Right lobe of liver (tissue), 6 donors: ENCODE results near the gene TNFAIP8. TPM values are rescaled to one million over a fixed set of nuclear protein-coding genes. Genes with fewer than 3 reads are reported as not detected.

Experiments
- ATAC-seq, 4 donors: fragments of 200-7000 bp; cut with Tn5 transposase; one replicate each; pipeline ENCODE4 v1.9.1; 2020; ENCODE audit warnings: mild to moderate bottlenecking in 4 of 4, moderate library complexity in 4 of 4
- DNase-seq, 3 donors: peaks; one replicate each; pipeline ENCODE4 v3.0.0-alpha.2; 2020
- H3K27ac ChIP-seq, 3 donors: fragments of 200-600 bp; one replicate each; pipeline ENCODE4 v1.8.0; 2022
- H3K27me3 ChIP-seq, 2 donors: fragments of 200-600 bp; one replicate each; pipeline ENCODE4 v1.8.0; 2022
- H3K36me3 ChIP-seq, 4 donors: fragments of 200-600 bp; sonication (generic) in 1 of 4; one replicate each; pipeline versions ENCODE4 v1.5.1 to v1.8.0; 2017 to 2022; ENCODE audit warnings: control low read depth in 1 of 4
- H3K4me1 ChIP-seq, 4 donors: fragments of 200-600 bp; sonication (generic) in 1 of 4; one replicate each; pipeline versions ENCODE4 v1.5.1 to v1.8.0; 2017 to 2022; ENCODE audit warnings: control low read depth in 1 of 4
- H3K4me3 ChIP-seq, 3 donors: fragments of 200-600 bp; one replicate each; pipeline ENCODE4 v1.8.0; 2022
- H3K9me3 ChIP-seq, 4 donors: fragments of 200-600 bp; sonication (generic) in 1 of 4; one replicate each; pipeline versions ENCODE4 v1.5.1 to v1.8.0; 2017 to 2022; ENCODE audit warnings: control low read depth in 1 of 4
- CTCF ChIP-seq, 4 donors: fragments of 200-600 bp in 3 of 4; fragments of 450-650 bp in 1 of 4; IDR thresholded peaks; one replicate each; pipeline versions ENCODE4 v1.5.1 to v1.8.0; 2016 to 2022; ENCODE audit warnings: antibody characterized with exemption in 4 of 4, mild to moderate bottlenecking in 2 of 4
- POLR2A ChIP-seq: fragments of 450-650 bp; IDR thresholded peaks from one replicate; pipeline ENCODE4 v1.6.1; 2017; ENCODE audit warnings: antibody characterized with exemption, mild to moderate bottlenecking
- WGBS: methylation state at CpG from one replicate; pipeline ENCODE4 v1.1.6; 2018; ENCODE audit warnings: low coverage, low lambda C conversion rate; ENCODE audit not compliant: insufficient coverage; ENCODE audit errors: missing lambda C conversion rate; 5-methylcytosine and 5-hydroxymethylcytosine counted together
- intact Hi-C, 2 donors: fragments of 100-400 bp; cut with DNase I; formaldehyde crosslinking; loops; one replicate each; pipeline versions ENCODE4 v1.11.2 to v1.14.1; 2022
- total RNA-seq, 6 experiments: library from RNA; depleted of rRNA in 2 of 6; stranded (reverse); fragments of >200 nt in 2 of 6; fragmentation: NEBNext Ultra II Directional in 3 of 6; extraction: Animal tissue kit (Norgen Biotek cat#: 25700) in 3 of 6; gene quantifications; one replicate each; pipeline versions ENCODE4 v1.1.0 to v1.2.4, GENCODE V29; 2016 to 2023
- donor health status: DM: no; HTN: yes; CAD: no.
- donor health status: DM: no; HTN: no; CAD: no.
- donor health status: DM: no; HTN: no; CAD: no.
- donor health status: DM: no; HTN: yes; CAD: no.
- donor health status: DM: no; HTN: yes; CAD: no.

TNFAIP8 gene
- total RNA-seq, 6 experiments from 2014 or later: 2.2 to 26.7 (median 5.4) TPM

- intact Hi-C loops: loop anchor here in 1 of 2 donors (10.0 kb wide), 1 partner anchor 222 kb away; no protein-coding TSS in a partner anchor
- WGBS: 77% methylated on average over 3 of the region's 3 CpGs
- Histone ChIP-seq H3K9me3 (no peaks in the 10 kb centered on the region), H3K4me1 (no peaks in the 10 kb centered on the region), H3K27ac (no peak overlapping the region), H3K4me3 (no peak overlapping the region), H3K36me3 (no peaks in the 10 kb centered on the region), H3K27me3 (no peaks in the 10 kb centered on the region)
- ATAC-seq (no peak), DNase-seq (no peak)
- TF ChIP-seq POLR2A (no peak), CTCF (IDR thresholded peaks at IDR 0.05) (no peak)
Measured at GRCh38 chr5:119336845-119337580, 18.8 kb upstream of the TNFAIP8 start.

GRCh38 chr5:119338326-119338946, 17.4 kb upstream of the TNFAIP8 start:
- Histone ChIP-seq H3K36me3 (no peaks in the 10 kb centered on the region), H3K9me3 (no peaks in the 10 kb centered on the region), H3K27me3 (no peaks in the 10 kb centered on the region), H3K4me3 (no peak overlapping the region), H3K4me1 (no peaks in the 10 kb centered on the region), H3K27ac (no peak overlapping the region)
- no peak for TF ChIP-seq POLR2A
- TF ChIP-seq CTCF (IDR thresholded peaks at IDR 0.05): no peak
- ATAC-seq (no peak), DNase-seq (no peak)
- intact Hi-C loops: loop anchor here in 1 of 2 donors (10.0 kb wide), 1 partner anchor 224 kb away; no protein-coding TSS in a partner anchor
- WGBS: 63% methylated on average over 4 of the region's 4 CpGs

GRCh38 chr5:119339344-119339743, 16.5 kb upstream of the TNFAIP8 start:
- TF ChIP-seq CTCF (IDR thresholded peaks at IDR 0.05) (no peak), POLR2A (no peak)
- no peak overlapping the region for H3K4me3 ChIP-seq
- H3K4me1 ChIP-seq: no peaks in the 10 kb centered on the region
- H3K27ac ChIP-seq: no peak overlapping the region
- DNase-seq (no peak), ATAC-seq (no peak)
- no peaks in the 10 kb centered on the region for H3K36me3 ChIP-seq
- intact Hi-C loops: loop anchor here in 1 of 2 donors (10.0 kb wide), 1 partner anchor 225 kb away; no protein-coding TSS in a partner anchor
- no peaks in the 10 kb centered on the region for H3K27me3 ChIP-seq
- H3K9me3 ChIP-seq: no peaks in the 10 kb centered on the region
- WGBS: 83% methylated on average over 2 of the region's 2 CpGs

GRCh38 chr5:119339965-119340364, 15.9 kb upstream of the TNFAIP8 start:
- Histone ChIP-seq H3K9me3 (no peaks in the 10 kb centered on the region), H3K27me3 (no peaks in the 10 kb centered on the region), H3K36me3 (no peaks in the 10 kb centered on the region), H3K4me1 (no peaks in the 10 kb centered on the region), H3K4me3 (no peak overlapping the region), H3K27ac (no peak overlapping the region)
- intact Hi-C loops: loop anchor here in 1 of 2 donors (10.0 kb wide), 1 partner anchor 225 kb away; no protein-coding TSS in a partner anchor
- 46% methylated on average over 2 of the region's 4 CpGs for WGBS
- DNase-seq (no peak), ATAC-seq (no peak)
- no peak for TF ChIP-seq POLR2A
- TF ChIP-seq CTCF (IDR thresholded peaks at IDR 0.05): no peak
